Stimulated activated CD8-positive, alpha-beta memory T cell treated with anti-CD3 and anti-CD28 coated beads, Interleukin-7, amount 100 ng/mL, for 24 hours (primary cell): Measurements from ENCODE around the gene MIS18A.
"Not testable (repeated sequence)": the region's sequence is repeated elsewhere in the genome, so short reads cannot be mapped to it uniquely, and the experiment has no call there.

Experiments used
- DNase-seq: peaks from one replicate; pipeline ENCODE4 v3.0.0-alpha.2; 2020; ENCODE audit warnings: low read depth

MIS18A gene

GRCh38 chr21:32278518-32279376 is at the start of gene MIS18A:
Gene MIS18A, minus strand, starts transcription at chr21:32279049. Its CDS starts 35 bp downstream, at chr21:32279014.
- DNase-seq = peak; percentile 98

- DNase-seq = no peak
These were observed 49.7 kb upstream of the MIS18A start for GRCh38 chr21:32328595-32328994.

GRCh38 chr21:32325706-32326105 is 46.9 kb upstream of the MIS18A start:
- DNase-seq = no peak

- DNase-seq = no peak
These were observed 43.8 kb upstream of the MIS18A start for GRCh38 chr21:32322676-32323075.

- no peak for DNase-seq
These were observed 43.3 kb upstream of the MIS18A start for GRCh38 chr21:32322103-32322502.

- no peak for DNase-seq
These were observed 42.6 kb upstream of the MIS18A start for GRCh38 chr21:32321480-32321879.

GRCh38 chr21:32320726-32321125 is 41.9 kb upstream of the MIS18A start:
- DNase-seq = no peak

- DNase-seq = no peak
These were observed 41.2 kb upstream of the MIS18A start for GRCh38 chr21:32320059-32320458.

- no peak for DNase-seq
These were observed 40.2 kb upstream of the MIS18A start for GRCh38 chr21:32319012-32319411.

- no peak for DNase-seq
These were observed 38.9 kb upstream of the MIS18A start for GRCh38 chr21:32317726-32318125.

- DNase-seq = no peak
These were observed 37.7 kb upstream of the MIS18A start for GRCh38 chr21:32316361-32317215.

- DNase-seq = no peak
These were observed 36.8 kb upstream of the MIS18A start for GRCh38 chr21:32315511-32316281.

GRCh38 chr21:32314806-32315205 is 36.0 kb upstream of the MIS18A start:
- no peak for DNase-seq

- no peak for DNase-seq
These were observed 34.1 kb upstream of the MIS18A start for GRCh38 chr21:32312976-32313375.

- DNase-seq = no peak
These were observed 33.5 kb upstream of the MIS18A start for GRCh38 chr21:32312326-32312725.

GRCh38 chr21:32311621-32312020 is 32.8 kb upstream of the MIS18A start:
- DNase-seq = no peak

GRCh38 chr21:32310976-32311375 is 32.1 kb upstream of the MIS18A start:
- not testable (repeated sequence) for DNase-seq

- no peak for DNase-seq
These were observed 31.1 kb upstream of the MIS18A start for GRCh38 chr21:32309906-32310460.

GRCh38 chr21:32308696-32309095 is 29.8 kb upstream of the MIS18A start:
- no peak for DNase-seq

GRCh38 chr21:32307706-32308105 is 28.9 kb upstream of the MIS18A start:
- DNase-seq = no peak

GRCh38 chr21:32306021-32306780 is 27.4 kb upstream of the MIS18A start:
- no peak for DNase-seq
